NCI-H2081 (cell line): Measurements from ENCODE around the gene TBC1D3H.
"Not testable (repeated sequence)": the region's sequence is repeated elsewhere in the genome, so short reads cannot be mapped to it uniquely, and the experiment has no call there.

Experiments
- DNase-seq, 2 experiments: peaks; one replicate each; lab custom pipeline; 2025; lab: John Stamatoyannopoulos, UW

Gene TBC1D3H

GRCh38 chr17:36388385-36389245 lies at the start of gene TBC1D3H:
TBC1D3H (minus strand) TSS chr17:36388435; CDS start chr17:36386895, 1,540 bp downstream.
- not testable (repeated sequence) for DNase-seq

- DNase-seq = not testable (repeated sequence)
Observed at GRCh38 chr17:36428891-36429290, 40.7 kb upstream of the TBC1D3H start.

GRCh38 chr17:36415180-36415941 lies 27.1 kb upstream of the TBC1D3H start:
- not testable (repeated sequence) for DNase-seq

GRCh38 chr17:36390943-36391645 lies 2.9 kb upstream of the TBC1D3H start:
- not testable (repeated sequence) for DNase-seq

DNA sequence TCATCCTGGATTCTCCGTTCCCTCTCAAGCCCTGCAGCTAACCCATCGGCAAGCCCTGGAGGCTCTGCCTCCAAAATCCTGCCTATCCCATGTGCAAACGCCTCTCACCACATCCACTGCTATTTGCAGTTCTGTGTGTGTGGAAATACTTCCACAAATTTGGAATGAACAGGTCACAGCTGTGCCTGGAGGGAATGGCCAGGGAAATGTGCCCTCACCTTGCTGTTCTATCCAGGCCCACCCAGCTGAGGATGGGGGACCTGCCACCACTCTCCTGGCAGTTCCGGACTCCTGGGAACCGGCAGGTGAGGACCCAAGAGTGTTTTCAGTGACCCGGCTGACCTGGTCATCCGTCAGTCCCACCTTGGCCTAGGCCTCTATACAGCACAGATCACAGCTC lies 12.3 kb downstream of the TBC1D3H start:
- not testable (repeated sequence) for DNase-seq

DNA sequence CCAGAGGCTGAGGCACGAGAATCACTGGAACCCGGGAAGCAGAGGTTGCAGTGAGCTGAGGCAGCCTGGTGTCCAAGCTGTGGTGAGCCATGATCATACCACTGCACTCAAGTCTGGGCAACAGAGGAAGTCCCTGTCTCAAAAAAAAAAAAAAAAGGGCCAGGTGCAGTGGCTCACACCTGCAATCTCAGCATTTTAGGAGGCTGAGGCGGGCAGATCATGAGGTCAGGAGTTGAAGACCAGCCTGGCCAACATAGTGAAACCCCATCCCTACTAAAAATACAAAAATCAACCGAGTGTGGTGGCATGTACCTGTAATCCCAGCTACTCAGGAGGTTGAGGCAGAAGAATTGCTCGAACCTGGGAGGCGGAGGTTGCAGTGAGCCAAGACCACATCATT lies 25.7 kb downstream of the TBC1D3H start:
- not testable (repeated sequence) for DNase-seq
